NT2/D1 (cell line): ENCODE data around the gene XRN2.

Experiments used
- DNase-seq: peaks from one replicate; pipeline ENCODE4 v3.0.0-alpha.2; 2011; ENCODE audit warnings: low read depth, low spot score
- H3K27me3 ChIP-seq: 2 replicates; pipeline ENCODE4 v1.6.0; 2011; ENCODE audit warnings: mild to moderate bottlenecking; ENCODE audit not compliant: insufficient read length, insufficient read depth
- H3K36me3 ChIP-seq: 2 replicates; pipeline ENCODE4 v1.6.1; 2011; ENCODE audit warnings: mild to moderate bottlenecking, low read length, mixed read lengths; ENCODE audit not compliant: insufficient read depth, insufficient read length
- H3K4me1 ChIP-seq: 2 replicates; pipeline ENCODE4 v1.5.1; 2011; ENCODE audit not compliant: insufficient read depth, insufficient read length
- H3K4me3 ChIP-seq: 2 replicates; pipeline ENCODE4 v1.5.1; 2011; ENCODE audit warnings: low read depth; ENCODE audit not compliant: insufficient read length
- H3K9ac ChIP-seq: 2 replicates; pipeline ENCODE4 v1.6.0; 2011; ENCODE audit warnings: low read depth; ENCODE audit not compliant: insufficient read length
- H3K9me3 ChIP-seq: 2 replicates; pipeline ENCODE4 v1.5.1; 2011; ENCODE audit warnings: mild to moderate bottlenecking, low read length; ENCODE audit not compliant: insufficient read depth
- SUZ12 ChIP-seq: IDR thresholded peaks from 2 replicates; pipeline ENCODE4 v1.6.1; 2011; ENCODE audit not compliant: insufficient read length, insufficient read depth; ENCODE audit errors: extremely low read depth
- YY1 ChIP-seq: IDR thresholded peaks from 2 replicates; pipeline ENCODE4 v1.6.1; 2011; ENCODE audit not compliant: insufficient read length, insufficient read depth
- ZNF274 ChIP-seq: IDR thresholded peaks from 2 replicates; pipeline ENCODE4 v1.6.1; 2011; ENCODE audit warnings: mild to moderate bottlenecking, low read depth, low read length

The XRN2 gene

GRCh38 chr20:21390768-21391167, 87.6 kb downstream of the XRN2 start:
- TF ChIP-seq YY1, result no peak
- no peak for TF ChIP-seq SUZ12
- no peak for TF ChIP-seq ZNF274
- Histone ChIP-seq H3K4me3 (peak overlapping the region; percentile 15), H3K9ac (no peak overlapping the region), H3K4me1 (peaks cover 2% of the 10 kb centered on the region), H3K36me3 (peaks cover 31% of the 10 kb centered on the region), H3K27me3 (peaks cover 57% of the 10 kb centered on the region), H3K9me3 (no peaks in the 10 kb centered on the region)
- DNase-seq, result no peak

DNA sequence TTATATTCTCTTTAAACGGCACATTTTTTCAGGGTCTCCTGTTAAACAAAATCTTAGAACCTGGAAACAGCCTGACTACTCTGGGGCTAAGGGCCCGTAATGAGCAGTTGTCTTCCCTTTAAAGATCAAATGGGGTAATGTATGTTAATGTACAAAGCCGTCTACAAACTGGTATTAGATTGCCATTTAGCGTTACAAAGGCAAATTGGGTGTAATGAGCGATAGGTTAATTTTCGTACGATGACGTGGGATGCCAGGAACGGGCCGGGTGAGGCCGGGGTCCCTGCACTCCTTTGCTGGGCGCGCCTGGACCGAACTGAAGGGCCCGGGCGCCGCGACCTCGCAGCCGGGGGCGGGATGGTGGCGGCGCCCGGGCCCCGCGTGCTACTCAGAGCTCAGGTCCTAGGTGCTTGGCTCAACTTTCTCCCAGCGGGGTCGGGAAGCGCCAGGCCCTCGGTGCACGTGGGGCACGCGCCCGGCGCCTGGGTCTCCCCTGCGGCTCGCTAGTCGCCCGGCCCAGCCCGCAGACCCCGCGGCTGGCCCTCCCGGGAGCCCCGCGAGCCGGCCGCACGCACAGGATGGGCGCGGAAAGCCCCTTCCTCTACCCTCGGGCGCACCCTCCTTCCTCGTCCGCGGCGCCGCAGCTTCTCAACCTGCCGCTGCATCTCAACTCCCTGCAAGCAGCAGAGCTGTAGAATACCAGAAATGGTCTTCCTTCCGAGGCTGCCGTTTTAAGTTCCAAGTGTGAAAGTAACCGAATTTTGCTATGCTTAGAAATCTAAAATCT, 88.2 kb downstream of the XRN2 start:
- Histone ChIP-seq H3K4me1 (peaks cover 2% of the 10 kb centered on the region), H3K9me3 (no peaks in the 10 kb centered on the region), H3K4me3 (peak overlapping the region; percentile 30), H3K27me3 (peaks cover 63% of the 10 kb centered on the region), H3K36me3 (peaks cover 26% of the 10 kb centered on the region), H3K9ac (peak overlapping the region; percentile 15)
- no peak for DNase-seq
- no peak for TF ChIP-seq ZNF274
- TF ChIP-seq SUZ12, result no peak
- no peak for TF ChIP-seq YY1

DNA sequence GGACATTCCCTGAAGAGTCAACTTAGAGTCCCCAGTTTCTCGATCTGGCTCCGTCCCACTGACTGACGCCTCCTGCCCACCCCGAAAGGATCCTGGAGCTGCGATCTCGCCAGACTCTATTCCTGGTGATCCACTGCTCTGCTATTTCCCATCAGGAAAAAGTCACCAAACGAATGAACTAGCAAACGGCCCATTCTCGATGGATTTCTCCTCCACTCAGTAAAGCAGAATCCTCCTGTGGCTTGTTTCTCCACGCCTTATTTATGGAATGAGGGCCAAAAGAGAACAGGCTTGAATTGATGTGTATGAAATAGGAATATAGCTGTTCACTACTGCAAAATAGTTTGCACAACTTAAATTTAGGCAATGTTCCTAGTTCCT, 88.8 kb downstream of the XRN2 start:
- peaks cover 2% of the 10 kb centered on the region for H3K4me1 ChIP-seq
- DNase-seq, result no peak
- TF ChIP-seq YY1 (no peak), ZNF274 (no peak), SUZ12 (no peak)
- peaks cover 21% of the 10 kb centered on the region for H3K36me3 ChIP-seq
- H3K27me3 ChIP-seq, result peaks cover 69% of the 10 kb centered on the region
- H3K4me3 ChIP-seq, result no peak overlapping the region
- H3K9ac ChIP-seq, result peak overlapping the region; percentile 15
- no peaks in the 10 kb centered on the region for H3K9me3 ChIP-seq

- H3K36me3 ChIP-seq, result peaks cover 12% of the 10 kb centered on the region
- H3K4me1 ChIP-seq, result peaks cover 2% of the 10 kb centered on the region
- no peaks in the 10 kb centered on the region for H3K9me3 ChIP-seq
- H3K4me3 ChIP-seq, result no peak overlapping the region
- DNase-seq, result no peak
- peaks cover 81% of the 10 kb centered on the region for H3K27me3 ChIP-seq
- no peak for TF ChIP-seq YY1
- no peak for TF ChIP-seq SUZ12
- no peak for TF ChIP-seq ZNF274
- H3K9ac ChIP-seq, result no peak overlapping the region
Measured at GRCh38 chr20:21393166-21393565, 90.0 kb downstream of the XRN2 start.

- H3K9me3 ChIP-seq, result no peaks in the 10 kb centered on the region
- no peak overlapping the region for H3K9ac ChIP-seq
- peaks cover 2% of the 10 kb centered on the region for H3K4me1 ChIP-seq
- TF ChIP-seq SUZ12 (no peak), YY1 (no peak), ZNF274 (no peak)
- H3K36me3 ChIP-seq, result peaks cover 4% of the 10 kb centered on the region
- peaks cover 89% of the 10 kb centered on the region for H3K27me3 ChIP-seq
- H3K4me3 ChIP-seq, result no peak overlapping the region
- DNase-seq, result no peak
Measured at GRCh38 chr20:21393816-21394519, 90.8 kb downstream of the XRN2 start.

DNA sequence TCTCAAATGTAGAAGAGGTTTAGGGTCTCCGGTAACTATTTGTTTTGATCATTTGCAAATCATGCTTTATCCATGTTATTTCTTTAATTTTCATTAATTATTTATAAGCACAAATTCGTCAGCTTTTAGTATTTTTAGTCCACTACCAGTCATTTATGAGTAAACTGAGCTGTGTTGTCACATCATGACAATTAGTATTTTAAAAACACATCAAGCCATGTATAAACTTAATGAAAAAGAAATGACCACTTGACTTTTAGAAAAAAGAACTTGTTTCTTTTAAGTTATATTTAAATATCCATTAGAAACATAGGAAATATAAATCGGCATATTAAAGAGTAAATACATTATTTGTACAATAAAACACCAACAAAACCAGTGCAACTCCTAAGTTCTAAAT, 91.4 kb downstream of the XRN2 start:
- no peak for DNase-seq
- H3K36me3 ChIP-seq, result no peaks in the 10 kb centered on the region
- H3K9me3 ChIP-seq, result no peaks in the 10 kb centered on the region
- H3K4me3 ChIP-seq, result no peak overlapping the region
- TF ChIP-seq YY1 (no peak), SUZ12 (no peak), ZNF274 (no peak)
- peaks cover 95% of the 10 kb centered on the region for H3K27me3 ChIP-seq
- H3K9ac ChIP-seq, result no peak overlapping the region
- peaks cover 2% of the 10 kb centered on the region for H3K4me1 ChIP-seq

DNA sequence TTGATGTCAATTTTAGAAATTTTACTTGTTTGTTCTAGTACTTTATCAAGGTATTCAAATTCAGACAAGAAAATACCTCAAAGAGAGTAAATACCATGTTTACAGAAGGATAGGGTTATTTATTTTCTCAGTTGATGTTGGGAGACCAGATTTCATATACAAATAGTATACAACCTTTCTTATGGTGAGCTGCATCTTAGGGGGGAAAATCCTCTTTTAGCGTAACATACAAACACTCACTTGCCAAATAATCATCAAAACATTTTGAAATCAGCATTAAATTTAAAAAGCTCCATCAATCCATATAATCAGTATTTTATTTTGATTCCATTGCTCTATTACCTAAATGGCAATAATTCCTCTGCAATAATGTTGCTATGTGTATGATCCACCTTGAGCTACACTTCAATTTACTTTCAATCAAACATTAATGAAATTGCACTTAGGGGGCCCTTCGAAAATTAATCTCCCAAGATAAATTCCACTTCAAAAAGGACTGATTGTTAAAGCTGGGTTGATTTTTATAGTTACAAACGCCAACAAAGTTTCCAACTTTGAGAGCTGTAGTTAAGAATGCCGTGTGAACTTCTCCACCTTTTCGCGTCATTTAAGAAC, 92.0 kb downstream of the XRN2 start:
- no peak for DNase-seq
- Histone ChIP-seq H3K4me3 (no peak overlapping the region), H3K9me3 (no peaks in the 10 kb centered on the region), H3K9ac (no peak overlapping the region), H3K36me3 (no peaks in the 10 kb centered on the region), H3K27me3 (peaks cover 99% of the 10 kb centered on the region), H3K4me1 (peaks cover 2% of the 10 kb centered on the region)
- TF ChIP-seq YY1, result no peak
- no peak for TF ChIP-seq ZNF274
- no peak for TF ChIP-seq SUZ12
